ENCODE data around the gene DNAI4.

GRCh38 chr1:66893712-66894111 lies 30.9 kb downstream of the DNAI4 start:
- TF ChIP-seq CTCF (IDR thresholded peaks at IDR 0.05) (no peak), USF2 (IDR thresholded peaks at IDR 0.05; ENCODE audit: borderline replicate concordance, low read depth, low read length) (no peak), POLR2AphosphoS5 (IDR thresholded peaks at IDR 0.05; ENCODE audit: low read depth, low read length) (no peak), RCOR1 (IDR thresholded peaks at IDR 0.05; ENCODE audit: low read length) (no peak), TAF1 (IDR thresholded peaks at IDR 0.05; ENCODE audit: borderline replicate concordance, low read depth, low read length) (no peak), ELF1 (IDR thresholded peaks at IDR 0.05) (no peak), RAD21 (IDR thresholded peaks at IDR 0.05; ENCODE audit: low read length) (no peak), CHD2 (IDR thresholded peaks at IDR 0.05; ENCODE audit: low read length, partially characterized antibody) (no peak), EP300 (IDR thresholded peaks at IDR 0.05; ENCODE audit: borderline replicate concordance in 1 of 2, low read depth in 1 of 2, low read length in 1 of 2) (no peak), PBX3 (IDR thresholded peaks at IDR 0.05) (no peak), EZH2phosphoT487 (IDR thresholded peaks at IDR 0.05; ENCODE audit: borderline replicate concordance, low read depth) (no peak)
